ENCODE results near the gene XIRP2. TPM values are rescaled to one million over a fixed set of nuclear protein-coding genes. Genes with fewer than 3 reads are reported as not detected.
"Not testable (repeated sequence)": the region's sequence is repeated elsewhere in the genome, so short reads cannot be mapped to it uniquely, and the experiment has no call there.

The XIRP2 gene
- total RNA-seq, 2 experiments from 2014 or later: not detected

DNA sequence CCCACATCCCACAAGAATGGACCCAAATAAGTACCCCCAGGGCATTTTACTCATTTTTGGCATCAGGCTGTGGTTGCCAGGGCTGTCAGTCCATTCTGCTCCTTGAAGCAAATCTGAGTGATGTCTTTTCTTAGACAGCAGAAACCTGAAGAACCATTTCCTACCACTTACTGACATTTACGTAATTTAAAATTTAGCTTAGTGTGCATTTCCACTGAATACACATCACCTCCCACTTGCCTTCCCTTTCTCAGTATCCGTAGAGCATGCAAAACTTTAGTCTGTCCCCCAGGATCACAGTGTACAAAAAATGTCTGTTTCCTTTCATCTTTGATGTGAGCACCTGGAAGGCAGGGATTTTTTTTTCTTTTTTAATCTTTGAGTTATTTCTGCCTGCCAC is 130.3 kb downstream of the XIRP2 start:
- no peaks in the 10 kb centered on the region for H3K9me3 Mint-ChIP-seq
- no peak overlapping the region for H3K27ac Mint-ChIP-seq
- H3K36me3 Mint-ChIP-seq (ENCODE audit: low read depth): no peaks in the 10 kb centered on the region
- no peaks in the 10 kb centered on the region for H3K4me1 Mint-ChIP-seq
- POLR2A ChIA-PET: no interaction called here
- H3K27me3 Mint-ChIP-seq: no peaks in the 10 kb centered on the region
- CTCF ChIA-PET: no interaction called here
- DNase-seq: no peak
- no peak overlapping the region for H3K4me3 Mint-ChIP-seq

GRCh38 chr2:167028503-167028902 is 140.2 kb downstream of the XIRP2 start:
- ChIA-PET POLR2A (no interaction called here), CTCF (no interaction called here)
- Mint-ChIP-seq H3K36me3 (ENCODE audit: low read depth) (no peaks in the 10 kb centered on the region), H3K4me3 (no peak overlapping the region), H3K4me1 (no peaks in the 10 kb centered on the region), H3K27me3 (no peaks in the 10 kb centered on the region), H3K9me3 (peaks cover 18% of the 10 kb centered on the region), H3K27ac (no peak overlapping the region)
- DNase-seq: no peak

- H3K27ac Mint-ChIP-seq; H3K36me3 Mint-ChIP-seq (ENCODE audit: low read depth); DNase-seq; H3K27me3 Mint-ChIP-seq; H3K4me3 Mint-ChIP-seq; CTCF ChIA-PET; POLR2A ChIA-PET; H3K4me1 Mint-ChIP-seq: not testable (repeated sequence)
- H3K9me3 Mint-ChIP-seq: peaks cover 27% of the 10 kb centered on the region
These were observed 146.7 kb downstream of the XIRP2 start for GRCh38 chr2:167034976-167035375.

DNA sequence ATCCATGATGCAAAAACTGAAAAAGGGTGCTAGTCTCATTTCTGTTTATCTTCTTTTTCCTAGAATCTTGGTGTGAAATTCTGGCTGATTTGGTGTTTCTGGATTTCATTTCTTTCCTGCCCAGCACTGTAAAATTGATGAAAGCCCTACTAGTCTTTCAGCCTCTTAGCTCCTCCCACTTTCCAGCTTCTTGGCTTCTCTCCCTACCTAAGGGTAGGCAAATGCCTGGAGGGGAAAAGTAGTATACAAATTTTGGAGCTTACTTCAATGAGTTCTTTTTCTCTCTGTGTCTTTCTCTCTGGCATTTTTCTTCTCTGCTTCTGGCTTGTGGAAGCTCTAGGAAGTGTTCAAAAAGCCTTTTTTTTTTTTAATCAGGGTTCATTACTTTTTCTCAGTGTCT is 160.5 kb downstream of the XIRP2 start:
- CTCF ChIA-PET: no interaction called here
- H3K36me3 Mint-ChIP-seq (ENCODE audit: low read depth): no peaks in the 10 kb centered on the region
- no peaks in the 10 kb centered on the region for H3K4me1 Mint-ChIP-seq
- H3K9me3 Mint-ChIP-seq: no peaks in the 10 kb centered on the region
- H3K27ac Mint-ChIP-seq: no peak overlapping the region
- H3K4me3 Mint-ChIP-seq: no peak overlapping the region
- no peaks in the 10 kb centered on the region for H3K27me3 Mint-ChIP-seq
- POLR2A ChIA-PET: no interaction called here
- no peak for DNase-seq

GRCh38 chr2:167049659-167050058 is 161.4 kb downstream of the XIRP2 start:
- Mint-ChIP-seq H3K9me3 (no peaks in the 10 kb centered on the region), H3K36me3 (ENCODE audit: low read depth) (no peaks in the 10 kb centered on the region), H3K4me3 (no peak overlapping the region), H3K4me1 (no peaks in the 10 kb centered on the region), H3K27me3 (no peaks in the 10 kb centered on the region), H3K27ac (no peak overlapping the region)
- CTCF ChIA-PET: no interaction called here
- POLR2A ChIA-PET: no interaction called here
- DNase-seq: no peak

DNA sequence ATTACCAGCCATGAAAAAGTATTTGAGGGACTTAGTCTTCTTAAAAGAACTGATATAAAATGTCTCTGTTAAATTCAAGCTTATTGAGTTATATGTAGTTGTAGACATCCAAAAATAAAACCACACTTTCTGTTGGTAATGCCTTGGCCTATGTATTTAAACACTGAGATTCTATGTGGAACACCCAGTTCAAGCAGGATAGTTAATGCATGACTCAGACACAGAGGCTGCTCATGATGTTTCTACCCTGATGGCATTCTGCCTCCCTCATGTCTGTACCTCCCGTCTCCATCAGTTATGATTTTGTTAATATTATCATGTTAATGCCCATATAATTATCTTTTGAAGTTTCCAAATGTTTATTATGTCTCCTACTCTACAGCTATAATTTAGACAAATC is 164.5 kb downstream of the XIRP2 start:
- no peaks in the 10 kb centered on the region for H3K36me3 Mint-ChIP-seq (ENCODE audit: low read depth)
- H3K4me1 Mint-ChIP-seq: no peaks in the 10 kb centered on the region
- H3K27ac Mint-ChIP-seq: no peak overlapping the region
- POLR2A ChIA-PET: no interaction called here
- no peak for DNase-seq
- H3K4me3 Mint-ChIP-seq: no peak overlapping the region
- no peaks in the 10 kb centered on the region for H3K9me3 Mint-ChIP-seq
- no peaks in the 10 kb centered on the region for H3K27me3 Mint-ChIP-seq
- CTCF ChIA-PET: no interaction called here

DNA sequence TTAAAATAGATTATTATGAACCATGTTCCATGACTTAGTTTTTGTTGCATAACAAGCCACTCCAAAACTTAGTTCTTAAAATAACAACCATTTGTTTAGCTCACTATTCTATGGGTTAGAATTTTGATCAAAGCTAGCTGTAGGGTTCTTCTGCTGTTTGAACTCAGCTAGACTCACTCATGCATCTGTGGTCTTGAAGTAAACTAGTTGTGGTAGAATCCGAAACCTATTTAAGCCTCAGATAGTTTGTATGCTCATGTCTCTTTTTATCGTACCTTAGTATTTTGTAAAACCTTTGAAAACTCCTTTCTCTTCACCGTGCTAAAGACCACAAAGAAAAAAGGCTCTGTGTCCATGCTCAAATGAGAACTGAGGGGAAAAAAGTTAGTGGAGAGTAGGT is 166.6 kb downstream of the XIRP2 start:
- Mint-ChIP-seq H3K9me3 (no peaks in the 10 kb centered on the region), H3K27me3 (no peaks in the 10 kb centered on the region), H3K4me1 (no peaks in the 10 kb centered on the region), H3K4me3 (no peak overlapping the region), H3K36me3 (ENCODE audit: low read depth) (no peaks in the 10 kb centered on the region), H3K27ac (no peak overlapping the region)
- CTCF ChIA-PET: no interaction called here
- no peak for DNase-seq
- POLR2A ChIA-PET: no interaction called here

DNA sequence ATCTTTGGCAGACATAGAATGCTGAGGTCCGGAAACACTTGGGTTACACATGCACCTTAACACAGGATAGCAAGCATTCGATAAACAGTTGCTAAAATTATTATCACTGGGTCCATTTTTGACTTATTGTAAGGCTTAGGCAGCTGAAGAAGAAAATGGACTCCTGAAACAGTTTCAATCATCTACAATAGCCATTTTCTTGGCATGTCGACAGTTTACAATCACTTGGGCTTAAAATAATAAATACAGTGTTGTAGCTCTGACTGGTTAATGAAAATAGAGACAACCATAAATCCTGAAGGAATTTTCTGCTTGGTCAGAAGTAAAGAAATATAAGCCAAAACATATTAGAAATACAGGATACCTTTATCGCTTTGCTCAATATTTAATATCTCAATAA is 169.2 kb downstream of the XIRP2 start:
- H3K9me3 Mint-ChIP-seq: no peaks in the 10 kb centered on the region
- CTCF ChIA-PET: no interaction called here
- no peak overlapping the region for H3K27ac Mint-ChIP-seq
- no peak for DNase-seq
- no peak overlapping the region for H3K4me3 Mint-ChIP-seq
- H3K4me1 Mint-ChIP-seq: no peaks in the 10 kb centered on the region
- H3K27me3 Mint-ChIP-seq: no peaks in the 10 kb centered on the region
- no peaks in the 10 kb centered on the region for H3K36me3 Mint-ChIP-seq (ENCODE audit: low read depth)
- POLR2A ChIA-PET: no interaction called here

- POLR2A ChIA-PET: no interaction called here
- H3K27me3 Mint-ChIP-seq: no peaks in the 10 kb centered on the region
- no peak for DNase-seq
These were observed 170.9 kb downstream of the XIRP2 start for GRCh38 chr2:167059173-167059572.

GRCh38 chr2:167069855-167070254 is 181.6 kb downstream of the XIRP2 start:
- H3K9me3 Mint-ChIP-seq: no peaks in the 10 kb centered on the region
- ChIA-PET POLR2A (no interaction called here), CTCF (no interaction called here)
- H3K27ac Mint-ChIP-seq: no peak overlapping the region
- H3K36me3 Mint-ChIP-seq (ENCODE audit: low read depth): no peaks in the 10 kb centered on the region
- H3K4me1 Mint-ChIP-seq: no peaks in the 10 kb centered on the region
- no peaks in the 10 kb centered on the region for H3K27me3 Mint-ChIP-seq
- no peak overlapping the region for H3K4me3 Mint-ChIP-seq
- DNase-seq: no peak

More at GRCh38 chr2:167059173-167059572, 170.9 kb downstream of the XIRP2 start:
- Mint-ChIP-seq H3K36me3 (ENCODE audit: low read depth) (no peaks in the 10 kb centered on the region), H3K4me1 (no peaks in the 10 kb centered on the region), H3K9me3 (no peaks in the 10 kb centered on the region), H3K27ac (no peak overlapping the region), H3K4me3 (no peak overlapping the region)
- CTCF ChIA-PET: no interaction called here

- H3K4me3 Mint-ChIP-seq; POLR2A ChIA-PET; H3K27me3 Mint-ChIP-seq; H3K9me3 Mint-ChIP-seq; DNase-seq; H3K27ac Mint-ChIP-seq; H3K36me3 Mint-ChIP-seq (ENCODE audit: low read depth); H3K4me1 Mint-ChIP-seq; CTCF ChIA-PET: not testable (repeated sequence)
These were observed 187.4 kb downstream of the XIRP2 start for GRCh38 chr2:167075708-167076107.

GRCh38 chr2:167098931-167099330 is 210.7 kb downstream of the XIRP2 start:
- POLR2A ChIA-PET; H3K27me3 Mint-ChIP-seq; H3K36me3 Mint-ChIP-seq (ENCODE audit: low read depth); H3K9me3 Mint-ChIP-seq; H3K4me3 Mint-ChIP-seq; H3K4me1 Mint-ChIP-seq; H3K27ac Mint-ChIP-seq; DNase-seq; CTCF ChIA-PET: not testable (repeated sequence)

DNA sequence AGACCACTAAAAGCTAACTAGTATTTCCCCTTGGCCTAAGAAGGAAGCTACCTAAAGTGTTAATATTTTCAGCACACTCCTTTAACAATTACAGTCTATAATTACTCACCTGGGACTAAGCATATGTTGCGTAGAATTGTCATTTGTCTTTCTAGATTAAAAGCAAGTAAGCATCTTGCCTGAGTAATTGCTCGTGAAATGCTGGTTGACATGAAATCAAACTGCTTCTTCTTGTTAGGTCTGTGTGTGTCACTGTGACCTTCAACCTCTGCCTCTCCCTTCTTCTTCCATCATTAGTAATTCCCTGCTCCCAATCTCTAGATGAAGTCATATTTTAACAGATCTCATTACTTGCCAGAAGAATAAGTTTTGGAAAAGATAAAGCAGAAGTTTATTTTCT is 212.2 kb downstream of the XIRP2 start:
- H3K9me3 Mint-ChIP-seq: no peaks in the 10 kb centered on the region
- CTCF ChIA-PET: no interaction called here

DNA sequence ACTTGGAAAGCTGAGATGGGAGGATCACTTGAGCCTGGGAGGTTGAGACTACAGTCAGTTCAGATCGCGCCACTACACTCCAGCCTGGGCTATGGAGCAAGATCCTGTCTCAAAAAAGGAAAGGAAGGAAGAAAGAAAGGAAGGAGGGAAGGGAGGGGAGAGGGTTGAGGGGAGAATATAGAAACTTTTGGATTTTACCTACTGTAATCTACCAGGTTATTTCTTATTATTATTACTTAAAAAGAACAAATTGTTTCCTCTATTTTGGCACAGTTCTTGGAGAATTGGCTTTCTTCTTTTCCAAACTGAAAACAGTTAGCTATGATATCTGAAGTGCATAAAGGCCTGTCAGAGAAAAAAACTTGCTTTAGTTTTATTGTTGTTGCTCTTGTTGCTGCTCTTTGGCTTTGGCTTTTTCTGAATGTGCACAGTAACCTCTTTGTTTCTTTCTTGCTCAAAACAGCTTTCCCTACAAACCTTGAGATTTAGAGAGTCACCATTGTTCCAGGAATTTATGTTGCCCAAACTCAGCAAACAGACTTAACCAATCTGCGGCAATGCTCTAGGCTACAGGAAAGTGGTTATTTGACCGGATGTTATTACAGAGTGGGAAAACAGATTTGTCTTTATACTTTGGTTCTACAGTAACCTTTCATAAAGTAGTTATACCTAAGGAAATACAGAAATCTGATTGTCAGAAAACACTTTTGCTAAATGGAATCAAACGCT is 214.9 kb downstream of the XIRP2 start:
- Mint-ChIP-seq H3K4me1 (no peaks in the 10 kb centered on the region), H3K9me3 (no peaks in the 10 kb centered on the region), H3K4me3 (no peak overlapping the region), H3K27ac (no peak overlapping the region), H3K36me3 (ENCODE audit: low read depth) (no peaks in the 10 kb centered on the region), H3K27me3 (no peaks in the 10 kb centered on the region)
- ChIA-PET CTCF (no interaction called here), POLR2A (no interaction called here)
- no peak for DNase-seq

More for the DNA sequence above, 212.2 kb downstream of the XIRP2 start:
- H3K27me3 Mint-ChIP-seq: no peaks in the 10 kb centered on the region
- no peak overlapping the region for H3K4me3 Mint-ChIP-seq
- no peak for DNase-seq
- H3K27ac Mint-ChIP-seq: no peak overlapping the region
- no peaks in the 10 kb centered on the region for H3K36me3 Mint-ChIP-seq (ENCODE audit: low read depth)
- H3K4me1 Mint-ChIP-seq: no peaks in the 10 kb centered on the region
- POLR2A ChIA-PET: no interaction called here
